IPS-18c (cell line): ENCODE measurements around the gene TMEM121.
A peak's percentile ranks its signal among the peaks of the same experiment; 100 is the strongest.

ENCODE experiments used
- H3K4me3 ChIP-seq: 2 replicates; pipeline ENCODE4 v1.7.0; 2013; ENCODE audit warnings: low read depth, mild to moderate bottlenecking, low read length, moderate library complexity; ENCODE audit not compliant: insufficient read depth
- H3K9me3 ChIP-seq: one replicate; pipeline ENCODE4 v1.6.1; 2013; ENCODE audit warnings: mild to moderate bottlenecking, low read length, moderate library complexity; ENCODE audit not compliant: control insufficient read depth, insufficient read depth

Gene TMEM121

DNA sequence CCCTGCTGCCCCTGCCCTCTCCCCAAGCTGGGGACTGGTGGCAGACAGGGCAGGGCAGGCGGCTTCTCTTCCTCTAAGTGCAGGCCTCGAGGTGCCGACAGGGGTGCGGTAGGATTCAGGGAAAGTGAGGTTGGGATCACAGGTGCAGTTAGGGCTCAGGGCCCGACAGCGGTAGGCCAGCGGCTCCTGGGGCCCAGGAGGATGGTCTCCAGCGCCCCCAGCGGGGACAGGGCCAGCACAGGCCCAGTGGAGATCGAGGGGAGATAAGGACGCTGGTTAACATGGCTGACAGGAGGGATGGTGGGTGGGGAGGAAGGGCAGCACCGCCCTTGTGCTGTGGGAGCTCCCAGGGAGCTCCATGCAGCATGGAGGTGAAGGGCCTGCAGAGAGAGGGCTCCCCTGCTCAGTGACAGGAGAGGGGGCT, 40.6 kb upstream of the TMEM121 start:
- H3K4me3 ChIP-seq: peak overlapping the region; percentile 40; the same call in 1 of the 2 replicates
- no peaks in the 10 kb centered on the region for H3K9me3 ChIP-seq

DNA sequence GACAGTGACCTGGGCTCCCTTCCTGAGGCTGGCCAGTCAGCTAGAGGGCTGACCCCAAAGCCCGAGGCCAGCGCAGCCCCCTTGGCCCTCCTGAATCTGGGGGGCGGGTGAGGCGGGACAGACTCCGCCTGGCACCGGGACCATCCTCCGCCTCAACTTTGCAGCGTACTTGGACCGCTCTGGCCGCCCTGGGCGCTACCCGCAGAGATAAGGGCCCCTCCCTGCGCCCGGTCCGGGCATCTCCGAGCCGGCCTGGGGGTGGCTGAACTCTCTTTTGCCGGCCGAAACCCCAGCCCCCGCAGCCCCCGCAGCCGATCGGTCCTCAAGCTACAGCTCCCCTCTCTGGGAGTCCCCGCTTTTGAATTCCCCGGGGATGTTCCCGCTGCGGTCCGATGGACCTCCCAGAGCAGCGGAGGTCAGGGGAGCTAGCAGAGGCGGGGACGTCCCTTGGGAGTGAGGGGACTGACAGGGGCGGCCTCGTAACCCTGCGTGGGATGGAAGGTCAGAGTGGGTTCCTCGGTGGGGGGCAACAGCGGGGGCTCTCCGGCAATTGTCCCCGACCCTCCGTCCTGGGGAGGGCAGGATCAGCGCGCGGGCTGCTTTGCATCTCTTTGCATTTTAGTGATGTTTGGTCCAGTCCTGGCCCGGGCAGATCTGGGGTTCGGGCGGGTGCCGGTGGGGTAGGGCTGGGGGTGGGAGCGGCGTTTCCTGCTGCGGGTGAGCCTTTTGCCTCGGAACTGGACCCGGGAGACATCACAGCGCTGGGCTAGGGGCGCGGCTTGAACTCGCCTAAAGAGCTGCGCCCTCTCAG, 40.0 kb upstream of the TMEM121 start, which contains the start of gene CRIP1:
Gene CRIP1 (plus strand): TSS at position 724 of the 811 bp plus-strand sequence. CDS start 374 bp downstream, outside the sequence.
- peak within 1 kb of the TSS; percentile 40 for H3K4me3 ChIP-seq
- no peaks in the 10 kb centered on the region for H3K9me3 ChIP-seq

DNA sequence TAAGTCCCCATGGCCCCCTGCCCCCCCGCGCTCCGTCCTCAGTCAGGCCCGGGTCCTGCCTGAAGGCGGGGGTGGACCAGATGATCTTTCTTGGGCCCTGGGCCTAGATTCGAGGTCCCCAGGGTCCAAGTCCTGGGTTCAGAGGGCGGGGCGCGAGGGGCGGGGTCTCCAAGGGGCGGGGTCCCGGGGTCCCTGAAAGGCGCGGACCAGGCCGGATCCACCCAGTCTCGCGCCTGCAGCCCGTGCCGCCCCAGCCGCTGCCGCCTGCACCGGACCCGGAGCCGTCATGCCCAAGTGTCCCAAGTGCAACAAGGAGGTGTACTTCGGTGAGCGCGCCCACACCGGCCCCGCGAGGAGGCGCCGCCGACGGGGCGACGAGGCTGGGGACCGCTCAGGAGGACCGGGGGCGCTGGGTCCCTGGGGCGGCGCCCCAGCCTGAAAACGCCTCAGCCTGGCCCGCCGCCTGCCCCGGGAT, 39.4 kb upstream of the TMEM121 start:
- Histone ChIP-seq H3K9me3 (no peaks in the 10 kb centered on the region), H3K4me3 (peak overlapping the region; percentile 40; the same call in 1 of the 2 replicates)

DNA sequence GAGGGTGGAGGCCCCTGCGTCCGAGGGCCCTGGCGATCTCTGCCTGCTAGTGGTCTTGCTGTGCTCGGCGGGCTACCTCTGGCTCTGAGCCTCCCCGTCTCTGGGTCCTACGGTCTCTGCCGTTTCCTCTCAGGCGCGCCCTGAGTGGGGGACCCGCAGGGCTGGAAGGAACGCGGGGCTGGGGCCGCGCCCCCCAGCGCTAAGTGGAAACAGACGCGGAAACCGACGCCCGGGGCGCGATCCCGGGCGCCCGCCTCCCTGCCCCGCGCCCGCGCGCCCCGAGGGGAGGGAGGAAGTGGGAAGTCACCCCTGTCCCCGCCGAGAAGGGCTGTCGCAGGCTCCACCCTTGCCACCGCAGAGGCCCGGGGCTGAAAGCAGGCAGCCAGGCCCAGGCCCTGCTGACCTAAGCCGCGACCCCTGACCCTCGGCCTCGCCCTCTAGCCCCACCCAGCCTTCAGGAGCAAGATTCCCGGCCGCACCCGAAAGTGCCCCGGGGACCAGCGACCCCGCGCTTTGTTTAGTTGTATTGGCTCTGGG, 38.9 kb upstream of the TMEM121 start:
- Histone ChIP-seq H3K4me3 (peak overlapping the region; percentile 36), H3K9me3 (no peaks in the 10 kb centered on the region)

DNA sequence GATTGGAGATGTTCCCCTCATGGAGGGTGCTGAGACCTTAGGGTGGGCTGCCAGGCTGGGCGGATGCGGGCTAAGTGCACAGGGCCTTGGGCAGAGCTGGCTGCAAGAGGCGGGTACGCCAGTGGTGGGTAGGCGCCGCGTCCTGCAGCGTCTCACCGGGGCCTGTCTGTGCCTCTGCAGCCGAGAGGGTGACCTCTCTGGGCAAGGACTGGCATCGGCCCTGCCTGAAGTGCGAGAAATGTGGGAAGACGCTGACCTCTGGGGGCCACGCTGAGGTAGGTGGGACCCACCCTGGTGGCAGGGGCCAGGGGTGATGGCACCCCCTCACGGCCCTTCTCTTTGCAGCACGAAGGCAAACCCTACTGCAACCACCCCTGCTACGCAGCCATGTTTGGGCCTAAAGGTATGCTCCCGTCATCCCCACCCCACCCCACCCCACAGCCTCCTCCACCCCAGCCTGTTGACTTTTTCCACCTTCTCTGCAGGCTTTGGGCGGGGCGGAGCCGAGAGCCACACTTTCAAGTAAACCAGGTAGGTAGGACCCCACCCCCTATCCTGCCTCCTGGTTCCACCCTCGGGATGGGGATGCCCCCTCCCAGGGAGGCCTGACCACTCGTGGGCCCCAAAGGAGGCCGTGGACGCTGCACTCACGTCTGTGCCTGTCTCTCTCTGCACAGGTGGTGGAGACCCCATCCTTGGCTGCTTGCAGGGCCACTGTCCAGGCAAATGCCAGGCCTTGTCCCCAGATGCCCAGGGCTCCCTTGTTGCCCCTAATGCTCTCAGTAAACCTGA, 38.2 kb upstream of the TMEM121 start:
- Histone ChIP-seq H3K4me3 (peak overlapping the region; percentile 36), H3K9me3 (no peaks in the 10 kb centered on the region)

DNA sequence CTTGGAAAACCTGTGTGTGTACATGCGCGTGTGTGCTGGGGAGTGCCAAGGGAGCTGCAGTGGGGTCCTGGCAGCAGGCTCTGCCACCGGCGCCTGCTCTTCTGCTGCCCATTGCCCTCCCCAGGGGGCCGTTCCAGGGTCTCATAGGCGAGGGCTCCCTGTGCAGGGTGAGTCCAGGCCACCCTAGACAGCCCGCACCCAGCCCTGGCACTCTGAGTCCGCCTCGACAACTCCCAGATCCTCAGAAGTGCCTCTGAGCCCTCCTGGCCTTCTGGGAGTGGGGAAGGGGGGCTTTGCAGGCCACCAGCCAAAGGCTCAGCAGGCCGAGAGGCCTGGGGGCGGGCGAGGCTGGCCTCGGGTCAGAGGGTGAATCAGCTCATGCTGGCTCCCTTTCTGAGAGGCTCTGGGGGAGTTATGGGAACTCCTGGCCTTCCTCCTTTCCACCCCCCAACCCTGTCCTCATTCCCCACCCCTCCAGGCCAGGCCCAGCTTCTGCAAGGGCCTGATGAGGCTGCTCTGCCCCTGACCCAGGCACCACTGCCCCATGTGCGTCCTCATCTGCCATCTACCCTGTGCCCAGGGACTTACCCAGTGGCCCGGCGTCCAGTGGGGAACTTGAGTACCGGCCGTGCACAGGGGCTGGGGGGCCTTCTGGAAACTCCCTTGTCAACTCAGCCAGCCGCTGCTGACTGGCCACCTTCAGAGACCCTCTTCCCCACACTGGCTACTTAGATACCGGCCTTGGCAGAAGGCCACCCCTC, 37.4 kb upstream of the TMEM121 start:
- no peak overlapping the region for H3K4me3 ChIP-seq

DNA sequence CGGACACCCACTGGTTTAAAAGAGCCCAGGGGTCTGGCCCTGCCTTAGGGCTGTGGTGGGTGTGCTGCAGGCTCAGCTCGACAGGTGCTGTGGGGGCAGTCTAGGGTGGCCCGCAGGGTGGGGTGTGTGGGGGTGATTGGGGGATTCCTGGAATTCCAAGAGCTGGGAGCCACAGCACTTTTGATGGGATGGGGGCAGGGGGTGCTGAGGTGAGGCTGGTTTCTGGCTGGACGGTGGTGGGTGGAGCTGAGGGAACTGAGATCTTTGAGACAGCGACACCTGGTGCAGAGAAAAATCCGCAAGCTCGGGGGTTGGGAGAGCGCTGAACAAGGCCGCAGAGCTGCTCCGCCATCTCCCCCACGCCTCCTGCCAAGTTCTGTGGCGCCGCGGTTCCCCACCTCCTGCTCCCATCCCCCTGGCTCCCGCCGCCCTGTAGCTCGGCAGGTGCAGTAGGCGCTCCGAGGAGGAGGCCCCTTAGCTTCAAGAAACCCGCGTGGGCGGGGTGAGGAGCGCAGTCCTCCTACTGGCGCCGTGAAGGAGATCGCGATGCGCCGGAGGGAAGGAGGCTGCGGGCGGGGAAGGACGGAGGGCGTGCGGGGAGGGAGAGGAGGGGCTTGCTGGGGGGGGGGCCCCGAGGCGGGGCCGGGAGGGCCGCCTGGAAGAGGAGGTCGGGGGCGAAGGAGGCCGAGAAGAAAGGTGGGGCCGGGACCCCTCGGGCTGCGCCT, 36.7 kb upstream of the TMEM121 start:
- Histone ChIP-seq H3K4me3 (peak overlapping the region; percentile 60), H3K9me3 (no peaks in the 10 kb centered on the region)

More for the DNA sequence above, 37.4 kb upstream of the TMEM121 start:
- no peaks in the 10 kb centered on the region for H3K9me3 ChIP-seq

DNA sequence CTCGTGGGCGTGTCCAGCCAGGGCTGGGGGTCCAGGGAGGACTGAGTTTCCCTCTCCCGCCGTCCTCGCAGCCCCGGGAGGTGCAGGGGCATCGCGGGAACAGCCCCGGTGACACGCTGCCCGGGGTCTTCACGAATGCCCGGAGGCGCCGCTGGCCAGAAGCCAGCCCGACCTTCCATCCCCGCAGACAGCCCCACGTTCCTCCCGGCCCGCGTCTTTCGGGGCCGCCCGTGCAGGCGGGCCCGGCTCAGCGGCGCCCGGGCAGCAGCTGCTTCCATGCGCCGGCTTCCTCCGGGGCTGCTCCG, 36.2 kb upstream of the TMEM121 start:
- no peaks in the 10 kb centered on the region for H3K9me3 ChIP-seq
- peak overlapping the region; percentile 60 for H3K4me3 ChIP-seq

DNA sequence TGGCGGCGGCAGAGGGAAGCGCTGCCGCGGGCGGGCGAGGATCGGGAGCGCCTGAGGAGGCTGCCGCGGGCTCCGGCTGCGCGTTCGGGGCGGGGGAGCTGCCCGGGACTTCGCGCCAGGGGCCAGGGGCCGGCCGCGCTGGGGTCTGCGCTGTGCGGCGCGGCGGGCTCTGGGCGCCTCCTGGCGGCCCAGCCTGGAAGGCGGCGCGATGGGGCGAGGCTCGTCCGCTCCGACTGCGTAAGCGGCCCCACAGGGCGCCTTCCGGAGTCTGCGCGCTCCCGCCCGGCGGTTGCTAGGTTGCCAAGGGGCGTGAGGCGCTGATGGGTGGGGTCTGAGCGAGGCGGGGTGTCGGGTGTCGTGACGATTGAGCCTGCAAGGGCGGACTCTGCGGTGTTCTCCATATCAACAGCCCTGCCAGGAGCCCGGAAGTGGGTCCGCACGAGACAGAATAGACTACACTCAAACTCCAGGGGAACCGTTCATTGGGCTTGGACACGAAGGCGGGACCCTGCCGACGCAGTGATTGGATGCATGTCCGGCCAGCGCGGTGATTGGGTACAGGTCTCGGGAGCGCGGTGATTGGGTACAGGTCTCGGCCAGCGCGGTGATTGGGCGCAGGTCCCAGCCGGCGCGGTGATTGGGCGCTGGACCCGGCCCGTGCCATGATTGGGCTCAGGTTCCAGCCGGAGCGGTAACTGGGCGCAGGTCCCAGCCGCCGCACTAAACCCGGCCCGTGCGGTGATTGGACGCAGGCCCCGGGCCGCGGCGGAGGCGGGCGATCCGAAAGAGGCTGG, 35.6 kb upstream of the TMEM121 start, which contains the start of gene TEDC1:
Gene TEDC1 (plus strand): TSS at position 675 of the 794 bp plus-strand sequence. CDS start 130 bp downstream, outside the sequence.
- Histone ChIP-seq H3K4me3 (peak within 1 kb of the TSS; percentile 87), H3K9me3 (no peaks in the 10 kb centered on the region)

DNA sequence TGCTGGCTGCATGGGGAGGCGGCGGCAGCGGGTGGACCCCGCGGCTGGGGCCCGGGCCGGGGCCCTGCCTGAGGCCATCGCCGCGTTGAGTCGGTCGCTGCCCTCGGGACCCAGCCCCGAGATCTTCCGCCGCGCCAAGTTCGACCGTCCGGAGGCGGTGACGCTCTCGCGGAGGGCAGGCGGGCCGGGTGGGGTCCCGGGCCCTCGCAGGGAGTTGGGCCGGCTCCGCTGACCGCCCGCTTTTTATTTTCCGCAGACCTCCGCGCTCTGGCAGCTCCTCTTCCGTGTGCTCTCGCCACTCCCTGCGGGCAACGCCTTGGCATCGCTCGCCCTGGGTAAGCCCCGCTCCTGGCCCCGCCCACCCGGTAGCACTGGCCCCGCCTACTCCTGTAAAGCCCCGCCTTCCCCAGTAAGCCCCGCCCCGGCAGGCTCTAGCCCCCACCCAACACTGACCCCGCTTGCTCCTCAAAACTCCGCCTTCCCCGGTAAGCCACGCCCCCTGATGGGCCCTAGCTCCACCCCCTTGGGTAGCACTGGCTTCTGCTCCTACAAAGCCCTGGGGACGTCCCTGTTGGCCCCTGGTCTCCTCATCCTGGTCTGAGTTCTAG, 34.9 kb upstream of the TMEM121 start:
- H3K9me3 ChIP-seq: no peaks in the 10 kb centered on the region
- H3K4me3 ChIP-seq: peak overlapping the region; percentile 87

DNA sequence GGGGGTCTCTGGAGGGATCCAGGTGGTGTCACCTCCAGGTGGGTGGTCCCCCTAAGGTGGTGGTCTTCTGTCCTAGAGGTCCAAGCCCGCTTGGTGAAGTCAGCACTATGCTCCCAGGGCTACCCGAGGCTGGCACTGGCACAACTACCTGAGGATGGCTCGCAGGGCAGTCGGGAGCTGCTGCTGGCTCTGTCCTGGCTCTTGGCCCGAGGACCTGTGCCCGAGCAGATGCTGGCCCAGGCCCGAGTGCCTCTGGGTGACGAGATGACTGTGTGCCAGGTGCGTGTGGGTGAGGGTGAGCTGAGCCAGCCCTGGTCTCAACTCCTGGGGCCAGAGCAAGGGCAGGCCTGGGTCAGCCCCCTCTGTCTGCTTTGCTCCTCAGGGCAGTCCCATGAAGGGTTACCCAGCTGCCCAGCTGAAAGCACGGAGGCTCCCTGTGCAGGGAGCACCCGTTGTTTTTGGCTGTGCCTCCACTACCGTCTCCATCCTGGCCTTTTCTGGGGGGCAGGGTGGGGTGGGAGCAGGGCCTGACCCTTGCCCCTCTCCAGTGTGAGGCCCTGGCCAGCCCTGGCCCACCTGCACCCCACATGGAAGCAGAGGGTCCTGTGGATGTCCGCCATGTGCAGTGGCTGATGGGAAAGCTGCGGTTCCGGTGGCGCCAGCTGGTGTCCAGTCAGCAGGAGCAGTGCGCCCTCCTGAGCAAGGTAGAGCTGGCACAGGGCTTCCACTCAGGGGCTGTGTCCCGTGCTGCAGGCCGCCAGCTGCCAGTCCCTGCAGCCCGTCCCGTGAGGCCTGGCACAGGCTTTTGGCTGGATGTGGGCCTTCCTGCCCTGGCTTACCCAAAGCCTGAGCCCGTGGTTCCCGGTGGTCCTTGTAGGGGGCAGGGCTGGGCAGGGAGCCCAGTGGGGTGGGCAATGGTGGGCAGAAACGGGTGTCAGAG, 34.1 kb upstream of the TMEM121 start:
- H3K9me3 ChIP-seq: no peaks in the 10 kb centered on the region
- peak overlapping the region; percentile 21 for H3K4me3 ChIP-seq

DNA sequence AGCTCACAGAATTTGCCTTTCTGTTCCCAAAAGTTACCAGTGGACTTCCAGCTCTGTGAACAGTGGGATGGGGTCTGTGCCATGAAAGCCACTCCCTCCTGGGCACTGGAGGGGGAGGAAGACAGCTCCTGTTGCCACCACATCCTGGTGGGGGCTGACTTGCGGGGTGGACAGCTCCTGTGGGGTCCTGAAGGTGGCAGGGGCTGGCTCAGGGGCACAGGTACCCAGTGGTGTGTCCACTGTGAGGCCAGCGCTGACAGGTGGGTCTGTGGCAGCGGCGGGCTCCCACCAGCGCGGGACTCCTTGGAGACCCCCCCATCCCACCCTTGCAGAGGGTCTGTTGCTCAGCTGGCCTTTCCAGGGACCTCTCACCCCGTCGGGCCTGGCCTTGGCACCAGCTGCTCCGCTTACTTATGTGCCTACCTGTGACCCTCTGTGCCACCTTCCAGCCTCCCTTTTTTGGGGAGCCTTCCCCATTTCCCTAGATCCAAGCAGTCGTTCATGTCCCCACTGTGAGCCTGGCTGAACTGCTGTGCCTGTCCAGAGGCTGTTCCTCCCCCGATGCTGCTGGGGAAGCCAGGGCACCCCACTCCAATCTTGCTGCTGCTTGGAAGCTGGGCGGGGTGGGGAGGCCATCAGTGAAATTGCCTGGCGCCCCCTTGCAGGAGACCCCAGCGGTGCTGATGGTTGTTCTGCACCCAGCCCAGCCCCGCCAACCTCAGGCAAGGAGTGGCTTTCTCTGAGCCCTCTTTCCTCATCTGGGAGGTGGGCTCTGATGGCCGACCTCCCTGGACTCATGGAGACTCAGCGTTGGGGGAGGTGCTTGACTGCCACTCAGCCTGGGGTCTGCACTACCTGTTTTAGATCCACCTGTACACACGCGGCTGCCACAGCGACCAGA, 33.2 kb upstream of the TMEM121 start:
- H3K4me3 ChIP-seq: no peak overlapping the region
- H3K9me3 ChIP-seq: no peaks in the 10 kb centered on the region

DNA sequence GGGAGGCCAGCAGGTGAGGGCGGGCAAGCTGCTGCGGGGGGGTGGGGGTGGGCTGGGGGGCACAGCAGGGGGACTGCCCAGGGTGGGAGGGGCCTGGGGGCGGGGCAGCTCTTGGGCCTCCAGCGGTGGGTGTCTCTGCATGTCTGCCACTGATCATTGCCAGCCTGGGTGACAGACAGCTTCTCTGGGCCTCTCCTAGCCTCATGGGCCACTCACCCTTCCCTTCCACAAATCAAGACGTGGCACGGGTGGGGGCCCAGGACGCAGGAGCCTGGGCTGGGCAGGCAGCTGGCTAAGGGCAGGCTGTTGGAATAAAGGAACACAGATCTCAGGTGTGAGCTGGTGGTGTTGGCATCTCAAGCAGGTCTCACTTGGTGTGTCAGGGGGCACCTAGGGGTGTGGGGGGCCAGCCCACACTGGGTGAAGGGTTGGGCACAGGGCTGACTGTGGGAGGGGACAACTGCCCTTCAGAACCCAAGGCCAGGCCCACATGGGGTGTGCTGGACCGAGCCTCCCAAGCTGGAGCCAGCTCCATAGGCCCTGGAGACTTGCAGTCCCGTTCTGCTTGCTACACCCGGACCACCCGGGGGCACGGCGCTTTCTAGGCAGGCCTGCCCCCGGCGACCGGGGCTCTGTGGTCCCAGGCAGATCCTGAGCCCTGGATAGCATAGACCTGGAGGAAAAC, 32.3 kb upstream of the TMEM121 start:
- H3K4me3 ChIP-seq: no peak overlapping the region
- H3K9me3 ChIP-seq: no peaks in the 10 kb centered on the region
